D721Med (cell line): ENCODE results near the gene RABGGTA.

Experiments used
- DNase-seq: peaks from one replicate; pipeline ENCODE4 v3.0.0; 2011; ENCODE audit warnings: low spot score; ENCODE audit not compliant: insufficient read length
- FAIRE-seq: peaks from 2 replicates; lab custom pipeline; 2011; peaks lifted over from hg19 to GRCh38; lab: Jason Lieb, UNC
- CTCF ChIP-seq: IDR thresholded peaks from 2 replicates; pipeline ENCODE4 v1.5.1; 2012; ENCODE audit warnings: mild to moderate bottlenecking, control low read depth; ENCODE audit not compliant: insufficient read depth; ENCODE audit errors: missing control alignments

Gene RABGGTA

DNA sequence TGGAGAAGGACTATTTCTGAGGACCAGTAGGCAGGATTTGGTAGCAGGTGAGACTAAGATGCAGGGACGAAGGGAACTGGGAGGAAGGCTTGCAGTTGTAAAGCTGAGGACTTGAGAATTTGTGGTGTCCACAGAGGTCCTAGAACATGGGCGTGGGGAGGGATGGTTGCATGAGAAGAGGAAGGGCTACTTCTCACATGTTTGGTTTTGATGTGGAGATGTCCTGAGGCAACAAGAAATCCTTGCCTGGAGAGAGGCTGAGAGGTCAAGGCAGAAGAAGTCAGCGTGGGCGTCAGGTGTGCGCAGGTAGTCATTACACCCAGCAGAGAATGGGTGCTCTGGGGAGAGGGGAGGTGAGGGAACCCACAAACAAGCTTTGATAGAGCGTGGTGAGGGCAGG is 5.7 kb upstream of the RABGGTA start:
- no peak for TF ChIP-seq CTCF
- DNase-seq, result no peak
- FAIRE-seq, result no peak

GRCh38 chr14:24274101-24274543 is 2.7 kb upstream of the RABGGTA start:
- DNase-seq, result no peak
- no peak for TF ChIP-seq CTCF
- FAIRE-seq, result no peak

DNA sequence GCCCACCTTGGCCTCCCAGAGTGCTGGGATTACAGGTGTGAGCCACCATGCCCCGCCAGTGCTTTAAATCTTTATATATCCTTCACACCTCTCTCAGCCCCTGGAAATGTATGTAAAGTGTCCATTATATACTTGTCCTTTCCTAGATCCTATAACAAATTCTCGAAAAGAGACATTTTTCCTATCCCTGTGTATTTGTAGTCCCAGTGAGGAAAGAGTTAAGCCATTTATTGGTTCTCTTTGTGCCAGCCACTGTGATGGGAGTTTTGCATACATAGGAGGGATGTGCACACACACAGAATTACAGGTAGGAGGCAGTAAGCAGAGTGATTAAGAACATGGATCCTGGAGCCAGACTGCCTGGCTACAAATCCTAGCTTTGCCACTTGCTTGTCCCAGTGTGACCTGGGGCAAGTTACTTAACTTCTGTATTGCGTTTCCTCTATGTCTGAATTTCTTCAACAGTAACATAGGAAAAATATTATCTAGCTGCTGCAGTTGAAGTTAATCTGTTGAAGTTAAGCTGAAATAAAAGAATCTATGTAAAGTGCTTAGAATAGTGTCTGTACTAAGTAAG is 2.1 kb upstream of the RABGGTA start:
- peak; percentile 12 for TF ChIP-seq CTCF
- FAIRE-seq, result no peak
- peak; percentile 60 for DNase-seq

GRCh38 chr14:24272467-24272866 is 1.1 kb upstream of the RABGGTA start:
- no peak for FAIRE-seq
- TF ChIP-seq CTCF, result no peak

DNA sequence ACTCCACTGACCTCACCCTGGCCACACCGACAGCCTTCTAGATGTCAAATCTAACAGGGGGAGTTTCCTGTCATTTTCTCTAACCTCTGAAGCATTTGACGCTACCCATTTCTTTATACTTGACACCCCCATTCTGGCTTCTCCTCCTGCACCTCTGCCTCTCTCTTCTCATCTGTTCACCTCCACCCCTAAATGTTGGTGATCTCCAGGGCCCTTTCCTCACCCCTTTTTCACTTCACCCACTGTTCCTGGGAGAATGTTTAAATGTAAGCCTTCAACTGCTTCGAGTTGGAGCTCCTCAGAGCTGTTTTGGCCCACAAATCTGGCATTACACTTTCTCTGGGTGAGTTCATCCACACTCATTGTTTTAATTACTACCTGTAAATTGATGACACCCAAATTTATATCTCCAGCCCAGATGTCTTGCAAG is 452 bp upstream of the RABGGTA start:
- FAIRE-seq (no peak), DNase-seq (no peak)
- TF ChIP-seq CTCF, result no peak

More at GRCh38 chr14:24272467-24272866, 1.1 kb upstream of the RABGGTA start:
- DNase-seq, result no peak

- FAIRE-seq (no peak), DNase-seq (no peak)
- no peak for TF ChIP-seq CTCF
Observed at GRCh38 chr14:24270537-24271133, 762 bp downstream of the RABGGTA start.

DNA sequence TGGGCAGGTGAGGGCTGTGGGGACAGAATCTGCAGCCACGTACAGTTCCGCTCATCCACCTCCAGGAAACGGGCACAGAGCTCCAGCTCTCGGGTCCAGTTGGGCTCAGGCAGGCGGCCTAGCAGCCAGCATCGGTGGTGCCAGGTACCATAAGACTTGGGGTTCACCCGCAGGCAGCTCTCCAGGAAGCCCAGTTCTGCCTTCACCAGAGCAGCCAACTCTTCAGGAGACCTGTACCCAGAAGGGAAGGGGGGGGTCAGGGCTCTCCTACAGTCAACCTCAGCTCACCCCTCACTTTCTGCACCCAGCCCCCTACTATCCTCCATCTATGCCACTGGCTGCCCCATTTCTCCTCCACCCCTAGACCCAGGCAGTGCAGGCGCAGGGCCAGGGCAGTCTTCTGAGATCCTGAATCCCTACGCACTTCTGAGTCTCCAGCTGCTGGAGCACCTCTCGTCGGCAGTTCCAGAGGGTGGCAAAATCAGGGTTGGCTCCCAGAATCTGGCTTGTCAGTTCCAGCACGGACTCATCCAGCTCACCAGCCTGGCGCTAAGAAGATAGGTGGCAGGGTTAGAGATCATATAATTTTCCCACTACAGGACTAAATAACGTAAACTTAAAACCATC is 1.4 kb downstream of the RABGGTA start:
- no peak for TF ChIP-seq CTCF
- FAIRE-seq (no peak), DNase-seq (no peak)
